GM12892 (cell line): ENCODE data around the gene MTERF2.
A peak's percentile ranks its signal among the peaks of the same experiment; 100 is the strongest.
"Not testable (repeated sequence)": the region's sequence is repeated elsewhere in the genome, so short reads cannot be mapped to it uniquely, and the experiment has no call there.

ENCODE experiments used
- DNase-seq: peaks from one replicate; pipeline ENCODE4 v3.0.0; 2011; ENCODE audit not compliant: insufficient read length
- FAIRE-seq: peaks from 2 replicates; lab custom pipeline; 2011; peaks lifted over from hg19 to GRCh38; lab: Jason Lieb, UNC
- POLR2A ChIP-seq: IDR thresholded peaks from 2 replicates; pipeline ENCODE4 v1.6.1; 2011; ENCODE audit warnings: low read depth, low read length, control low read depth
- POLR2AphosphoS5 ChIP-seq: IDR thresholded peaks from 2 replicates; pipeline ENCODE4 v1.6.1; 2011; ENCODE audit warnings: low read depth, low read length, control low read depth
- TAF1 ChIP-seq: IDR thresholded peaks from 2 replicates; pipeline ENCODE4 v1.6.1; 2011; ENCODE audit warnings: low read depth, mild to moderate bottlenecking, control low read depth, low read length, borderline replicate concordance

MTERF2 gene

DNA sequence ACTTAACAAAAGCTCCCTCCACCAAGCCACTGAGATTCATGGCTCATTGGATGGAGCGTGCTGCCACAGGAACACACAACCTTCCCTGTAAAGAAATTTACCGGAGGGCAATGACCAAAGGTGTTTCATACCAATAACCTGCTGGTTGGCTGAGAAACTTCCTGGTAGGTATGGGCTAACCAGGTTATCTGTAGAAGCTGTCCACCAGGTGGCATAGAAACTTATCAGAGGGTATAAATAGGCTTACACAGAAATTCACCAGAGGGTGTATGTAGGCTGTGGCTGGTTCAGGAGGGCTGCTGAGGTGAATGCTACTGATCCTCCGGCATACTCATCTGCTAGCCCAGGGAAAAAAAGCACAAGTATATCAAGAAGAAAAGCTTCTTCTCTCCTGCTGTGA, 27.1 kb upstream of the MTERF2 start:
- no peak for FAIRE-seq
- DNase-seq = no peak
- no peak for TF ChIP-seq TAF1
- TF ChIP-seq POLR2AphosphoS5 = no peak
- TF ChIP-seq POLR2A = no peak

GRCh38 chr12:107012736-107013425, 25.9 kb upstream of the MTERF2 start:
- DNase-seq = no peak
- TF ChIP-seq TAF1 (no peak), POLR2AphosphoS5 (no peak), POLR2A (no peak)
- FAIRE-seq = no peak

- TF ChIP-seq POLR2A = no peak
- no peak for TF ChIP-seq TAF1
- no peak for TF ChIP-seq POLR2AphosphoS5
- FAIRE-seq (no peak), DNase-seq (no peak)
Measured at GRCh38 chr12:107011519-107011918, 24.6 kb upstream of the MTERF2 start.

- DNase-seq (no peak), FAIRE-seq (no peak)
- no peak for TF ChIP-seq POLR2AphosphoS5
- TF ChIP-seq TAF1 = no peak
- TF ChIP-seq POLR2A = no peak
Measured at GRCh38 chr12:107007411-107007810, 20.5 kb upstream of the MTERF2 start.

- not testable (repeated sequence) for FAIRE-seq, DNase-seq
Measured at GRCh38 chr12:107002665-107003064, 15.7 kb upstream of the MTERF2 start.

DNA sequence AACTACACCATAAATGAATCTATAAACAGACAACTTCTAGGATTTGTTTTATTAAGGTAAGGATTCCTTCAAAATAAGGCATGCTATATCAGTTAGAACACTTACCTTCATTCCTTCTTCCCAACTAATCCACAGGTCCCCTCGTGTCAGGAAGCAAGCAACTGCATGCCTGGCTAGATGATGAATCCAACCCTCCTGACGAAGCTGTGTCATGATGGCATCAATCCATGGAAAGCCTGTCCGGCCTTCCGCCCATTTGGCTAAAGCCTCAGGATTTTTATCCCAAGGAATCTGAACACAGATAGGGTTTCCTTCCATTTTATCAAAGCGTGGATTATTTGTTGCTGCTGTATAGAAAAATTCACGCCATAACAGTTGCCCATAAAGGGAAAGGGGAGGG, 12.5 kb upstream of the MTERF2 start:
- TF ChIP-seq POLR2A (no peak), POLR2AphosphoS5 (no peak), TAF1 (no peak)
- FAIRE-seq = no peak

GRCh38 chr12:106997916-106998315, 11.0 kb upstream of the MTERF2 start:
- FAIRE-seq = no peak
- TF ChIP-seq TAF1 (no peak), POLR2A (no peak), POLR2AphosphoS5 (no peak)
- DNase-seq = no peak

More for the DNA sequence above, 12.5 kb upstream of the MTERF2 start:
- DNase-seq = no peak

GRCh38 chr12:106996102-106996501, 9.2 kb upstream of the MTERF2 start:
- not testable (repeated sequence) for FAIRE-seq, DNase-seq

DNA sequence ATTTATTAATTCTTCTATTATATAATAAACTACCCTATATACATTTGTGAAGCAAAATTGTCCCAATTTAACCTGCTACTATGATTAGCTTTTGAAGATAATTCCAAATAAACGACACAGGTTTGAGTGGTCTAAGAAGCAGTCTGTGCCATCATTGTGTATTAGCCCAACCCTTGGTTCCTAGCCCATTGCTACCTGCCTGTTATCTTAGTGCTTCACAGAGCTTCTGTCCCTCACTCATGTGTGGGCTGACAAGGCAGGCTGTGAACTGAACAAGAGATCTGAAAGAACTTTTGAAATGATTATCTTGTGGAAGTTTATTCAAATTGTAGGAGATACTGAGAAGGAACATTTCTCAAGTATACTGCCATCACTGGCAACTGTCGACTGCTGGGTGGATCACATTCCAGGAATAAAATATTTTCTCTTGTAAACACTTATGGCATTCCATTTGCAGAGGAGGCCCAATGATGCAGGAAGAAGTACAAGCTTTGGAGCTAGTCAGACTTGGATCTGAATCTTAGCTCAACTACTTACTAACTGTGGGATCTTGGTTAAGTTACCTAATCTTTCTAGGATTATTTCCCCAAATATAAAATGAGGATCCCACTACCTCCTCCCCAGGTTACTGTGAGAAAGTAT, 7.8 kb upstream of the MTERF2 start:
- no peak for DNase-seq
- FAIRE-seq = no peak
- TF ChIP-seq POLR2A (no peak), TAF1 (no peak), POLR2AphosphoS5 (no peak)

DNA sequence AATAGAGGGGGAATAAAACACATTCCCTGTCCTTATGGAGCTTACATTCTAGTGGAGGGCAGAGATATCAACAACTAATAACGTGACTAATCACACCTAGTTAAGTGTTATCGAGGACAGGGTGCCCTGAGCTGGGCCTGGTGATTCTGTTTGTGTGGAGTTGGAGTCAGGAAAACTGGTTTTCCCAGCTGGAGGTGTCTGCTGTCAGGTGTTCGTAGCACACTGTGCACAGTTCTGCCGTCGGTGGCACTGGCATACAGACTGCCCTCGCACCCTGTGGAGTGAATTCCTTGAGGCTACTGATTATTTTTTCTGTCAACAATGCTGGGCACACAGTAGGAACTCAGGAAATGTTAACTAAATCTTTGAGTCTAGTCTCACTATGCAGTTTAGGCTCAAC, 900 bp upstream of the MTERF2 start:
- DNase-seq (no peak), FAIRE-seq (peak; percentile 24)
- TF ChIP-seq POLR2A (no peak), TAF1 (no peak), POLR2AphosphoS5 (no peak)

- FAIRE-seq (no peak), DNase-seq (no peak)
- TF ChIP-seq POLR2AphosphoS5 (no peak), POLR2A (no peak), TAF1 (no peak)
Measured at GRCh38 chr12:106986135-106986534, 811 bp downstream of the MTERF2 start.

GRCh38 chr12:106985479-106985878, 1.5 kb downstream of the MTERF2 start:
- TF ChIP-seq POLR2AphosphoS5 = no peak
- no peak for TF ChIP-seq POLR2A
- no peak for TF ChIP-seq TAF1
- FAIRE-seq = peak; percentile 42
- DNase-seq = no peak

- no peak for DNase-seq
- TF ChIP-seq TAF1 = no peak
- TF ChIP-seq POLR2A = no peak
- TF ChIP-seq POLR2AphosphoS5 = no peak
- no peak for FAIRE-seq
Measured at GRCh38 chr12:106984588-106985137, 2.3 kb downstream of the MTERF2 start.
